Measurements from ENCODE around the gene TBC1D5.

TBC1D5 gene

DNA sequence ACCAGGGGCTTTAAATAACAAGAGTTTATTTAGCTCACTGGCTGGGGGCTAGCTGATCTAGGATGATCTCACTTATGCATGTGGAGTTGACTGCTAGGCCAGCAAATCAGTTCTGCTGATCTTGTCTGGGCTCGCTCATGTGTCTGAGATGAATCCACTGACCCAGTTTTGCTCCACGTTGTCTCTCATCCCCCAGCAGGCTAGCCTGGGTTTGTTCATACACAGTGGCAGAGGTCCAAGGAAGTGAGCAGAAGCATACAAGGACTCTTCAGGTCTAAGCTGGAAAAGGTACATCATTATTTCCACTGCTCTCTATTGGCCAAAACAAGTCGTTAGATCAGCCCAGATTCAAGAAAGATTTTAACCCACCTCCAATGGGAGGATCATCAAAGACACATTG is 619.7 kb downstream of the TBC1D5 start:
- no peak for DNase-seq

GRCh38 chr3:17121336-17121735 is 621.1 kb downstream of the TBC1D5 start:
- DNase-seq = no peak

DNA sequence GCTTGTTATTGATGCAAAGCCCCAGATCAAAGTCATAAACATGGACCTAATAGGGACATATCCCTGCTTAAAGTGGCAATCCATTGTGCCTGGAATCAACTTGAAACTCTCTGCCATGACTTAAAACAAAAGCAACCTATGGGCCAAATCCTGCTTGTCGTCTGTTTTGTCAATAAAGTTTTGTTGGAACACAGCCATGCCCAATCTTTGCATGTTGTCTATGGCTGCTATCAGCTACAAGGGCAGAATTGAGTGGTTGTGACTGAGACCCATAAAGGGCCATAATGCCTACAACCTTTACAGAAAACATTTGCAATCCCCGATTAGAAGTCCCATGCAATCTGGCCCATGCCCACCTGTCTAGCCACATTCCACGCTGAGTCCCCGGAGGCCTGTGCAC is 622.3 kb downstream of the TBC1D5 start:
- no peak for DNase-seq

GRCh38 chr3:17119201-17120072 is 623.0 kb downstream of the TBC1D5 start:
- no peak for DNase-seq

GRCh38 chr3:17118771-17119170 is 623.7 kb downstream of the TBC1D5 start:
- no peak for DNase-seq

DNA sequence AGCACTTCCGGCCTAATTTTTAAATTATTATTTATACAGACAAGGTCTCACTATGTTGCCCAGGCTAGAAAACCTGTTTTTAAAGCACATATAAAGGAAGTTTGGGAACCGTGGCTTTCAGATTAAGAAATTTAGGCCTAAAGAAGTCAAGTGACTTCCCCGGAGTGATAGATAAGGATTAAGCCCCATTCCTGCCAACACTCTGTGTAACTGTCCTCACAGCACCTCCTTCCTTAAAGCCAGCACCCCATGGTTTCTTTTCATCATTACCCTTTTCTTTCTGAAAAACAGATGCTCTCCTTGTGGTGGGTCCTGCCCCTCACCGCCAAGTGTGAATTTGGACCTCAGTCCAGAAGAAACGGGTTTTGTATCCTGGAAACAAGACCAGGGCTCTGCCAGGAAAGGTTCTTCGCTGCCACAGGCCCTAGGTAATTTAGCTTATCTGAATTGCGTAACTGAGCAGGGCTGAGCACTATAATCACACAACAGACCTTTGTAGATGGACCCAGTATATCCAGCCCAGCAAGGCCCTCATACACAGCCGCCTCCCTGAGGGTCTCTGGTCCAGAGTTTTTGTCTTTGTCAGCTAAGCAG is 626.3 kb downstream of the TBC1D5 start:
- DNase-seq = no peak

GRCh38 chr3:17115186-17115585 is 627.2 kb downstream of the TBC1D5 start:
- DNase-seq = no peak

GRCh38 chr3:17111586-17111985 is 630.8 kb downstream of the TBC1D5 start:
- DNase-seq = no peak

- DNase-seq = no peak
Observed at GRCh38 chr3:17110660-17111396, 631.6 kb downstream of the TBC1D5 start.
